OCI-LY1 (cell line): ENCODE data around the gene HTT.

Experiments used
- EZH2 ChIP-seq: fragments of 200-600 bp; sonication (generic), shearing (Covaris generic); IDR thresholded peaks from 2 replicates; pipeline ENCODE4 v1.8.0; 2017; ENCODE audit warnings: borderline replicate concordance, mixed run types, mild to moderate bottlenecking, antibody characterized with exemption, low read length, moderate library complexity, mixed read lengths
- TF ChIP-seq, protein P1 (sequence below): fragments of 200-600 bp; sonication (generic), shearing (Covaris generic); IDR thresholded peaks from 2 replicates; pipeline ENCODE4 v1.5.1; 2017; ENCODE audit warnings: mild to moderate bottlenecking, antibody characterized with exemption, low read length, moderate library complexity, mixed read lengths

DNA sequence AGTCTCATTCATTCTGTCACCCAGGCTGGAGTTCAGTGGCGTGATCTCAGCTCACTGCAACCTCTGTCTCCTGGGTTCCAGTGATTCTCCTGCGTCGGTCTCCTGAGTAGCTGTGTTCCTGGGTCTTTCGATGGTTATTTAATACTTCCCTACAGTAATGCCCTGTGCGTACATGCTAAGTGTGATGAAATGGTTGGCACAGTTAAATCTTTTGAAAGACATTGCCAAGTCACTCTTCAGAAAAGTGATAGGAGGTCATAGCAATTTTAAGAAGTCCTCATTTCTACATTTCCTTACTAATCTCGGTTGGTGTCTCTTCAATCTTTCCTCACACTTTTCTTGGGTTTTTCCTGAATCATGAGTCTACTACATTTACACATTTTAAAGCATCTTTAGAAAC is 14.5 kb upstream of the HTT start:
- TF ChIP-seq, protein P1, sequence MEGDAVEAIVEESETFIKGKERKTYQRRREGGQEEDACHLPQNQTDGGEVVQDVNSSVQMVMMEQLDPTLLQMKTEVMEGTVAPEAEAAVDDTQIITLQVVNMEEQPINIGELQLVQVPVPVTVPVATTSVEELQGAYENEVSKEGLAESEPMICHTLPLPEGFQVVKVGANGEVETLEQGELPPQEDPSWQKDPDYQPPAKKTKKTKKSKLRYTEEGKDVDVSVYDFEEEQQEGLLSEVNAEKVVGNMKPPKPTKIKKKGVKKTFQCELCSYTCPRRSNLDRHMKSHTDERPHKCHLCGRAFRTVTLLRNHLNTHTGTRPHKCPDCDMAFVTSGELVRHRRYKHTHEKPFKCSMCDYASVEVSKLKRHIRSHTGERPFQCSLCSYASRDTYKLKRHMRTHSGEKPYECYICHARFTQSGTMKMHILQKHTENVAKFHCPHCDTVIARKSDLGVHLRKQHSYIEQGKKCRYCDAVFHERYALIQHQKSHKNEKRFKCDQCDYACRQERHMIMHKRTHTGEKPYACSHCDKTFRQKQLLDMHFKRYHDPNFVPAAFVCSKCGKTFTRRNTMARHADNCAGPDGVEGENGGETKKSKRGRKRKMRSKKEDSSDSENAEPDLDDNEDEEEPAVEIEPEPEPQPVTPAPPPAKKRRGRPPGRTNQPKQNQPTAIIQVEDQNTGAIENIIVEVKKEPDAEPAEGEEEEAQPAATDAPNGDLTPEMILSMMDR = no peak
- TF ChIP-seq EZH2 = no peak
